ENCODE measurements around the gene CHEK2.

CHEK2 gene

DNA sequence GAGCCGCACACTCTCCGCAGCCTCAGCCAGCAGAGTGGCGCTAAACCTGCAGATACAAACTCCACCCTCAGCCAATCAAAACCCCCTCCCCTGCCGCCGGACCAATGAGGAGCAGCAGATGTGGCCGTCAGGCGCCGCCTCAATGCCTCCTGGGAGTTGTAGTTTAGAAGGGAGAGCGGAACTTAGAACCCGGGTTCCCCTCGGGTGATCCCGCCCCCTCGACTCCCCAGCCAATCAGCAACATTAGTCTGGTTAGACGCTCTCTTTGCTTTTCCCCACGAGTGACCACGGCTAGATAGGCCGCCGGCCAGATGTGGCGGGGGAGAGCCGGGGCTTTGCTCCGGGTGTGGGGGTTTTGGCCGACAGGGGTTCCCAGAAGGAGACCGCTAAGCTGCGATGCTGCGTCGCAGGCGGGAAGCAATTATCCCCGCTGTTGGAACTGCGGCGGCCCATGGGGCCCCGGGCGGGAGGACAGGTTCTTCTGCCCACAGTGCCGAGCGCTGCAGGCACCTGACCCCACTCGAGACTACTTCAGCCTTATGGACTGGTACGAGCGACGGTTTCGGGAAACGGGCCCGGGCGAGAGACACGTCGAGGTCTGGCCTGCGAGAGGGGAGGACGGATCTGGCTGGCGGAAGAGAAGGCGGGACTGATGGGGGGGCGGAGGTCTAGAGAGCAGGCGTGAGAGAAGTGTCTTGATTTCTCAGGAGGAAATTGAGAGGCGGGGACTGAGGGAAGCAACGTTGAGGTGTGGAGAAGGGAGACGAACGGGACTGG, at the start of gene CHEK2, which contains the start of gene HSCB:
CHEK2 (minus strand) TSS at position 36 of the 777 bp plus-strand sequence. CDS start 7,099 bp downstream, outside the sequence.
HSCB (plus strand) TSS at position 255 of the 777 bp plus-strand sequence; CDS start at position 312, 57 bp downstream.
- peak; percentile 99 for DNase-seq (ENCODE audit: low read depth)
- peak within 1 kb of the TSS; percentile 98 for H3K4me3 ChIP-seq (ENCODE audit: low read depth, low read length)
- peak; percentile 14; the same call in 1 of the 2 replicates for TF ChIP-seq MYC (IDR thresholded peaks at IDR 0.05; ENCODE audit: low read depth, low read length)
- TF ChIP-seq, protein P1, sequence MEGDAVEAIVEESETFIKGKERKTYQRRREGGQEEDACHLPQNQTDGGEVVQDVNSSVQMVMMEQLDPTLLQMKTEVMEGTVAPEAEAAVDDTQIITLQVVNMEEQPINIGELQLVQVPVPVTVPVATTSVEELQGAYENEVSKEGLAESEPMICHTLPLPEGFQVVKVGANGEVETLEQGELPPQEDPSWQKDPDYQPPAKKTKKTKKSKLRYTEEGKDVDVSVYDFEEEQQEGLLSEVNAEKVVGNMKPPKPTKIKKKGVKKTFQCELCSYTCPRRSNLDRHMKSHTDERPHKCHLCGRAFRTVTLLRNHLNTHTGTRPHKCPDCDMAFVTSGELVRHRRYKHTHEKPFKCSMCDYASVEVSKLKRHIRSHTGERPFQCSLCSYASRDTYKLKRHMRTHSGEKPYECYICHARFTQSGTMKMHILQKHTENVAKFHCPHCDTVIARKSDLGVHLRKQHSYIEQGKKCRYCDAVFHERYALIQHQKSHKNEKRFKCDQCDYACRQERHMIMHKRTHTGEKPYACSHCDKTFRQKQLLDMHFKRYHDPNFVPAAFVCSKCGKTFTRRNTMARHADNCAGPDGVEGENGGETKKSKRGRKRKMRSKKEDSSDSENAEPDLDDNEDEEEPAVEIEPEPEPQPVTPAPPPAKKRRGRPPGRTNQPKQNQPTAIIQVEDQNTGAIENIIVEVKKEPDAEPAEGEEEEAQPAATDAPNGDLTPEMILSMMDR (IDR thresholded peaks at IDR 0.05; ENCODE audit: low read depth, low read length) = peak; percentile 22
- TF ChIP-seq POLR2A (IDR thresholded peaks at IDR 0.05; ENCODE audit: extremely low read depth, insufficient read length) = peak; percentile 21
- TF ChIP-seq, protein P2, sequence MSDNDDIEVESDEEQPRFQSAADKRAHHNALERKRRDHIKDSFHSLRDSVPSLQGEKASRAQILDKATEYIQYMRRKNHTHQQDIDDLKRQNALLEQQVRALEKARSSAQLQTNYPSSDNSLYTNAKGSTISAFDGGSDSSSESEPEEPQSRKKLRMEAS (IDR thresholded peaks at IDR 0.05; ENCODE audit: low read depth, low read length) = no peak

- no peak for DNase-seq (ENCODE audit: low read depth)
- TF ChIP-seq POLR2A (IDR thresholded peaks at IDR 0.05; ENCODE audit: extremely low read depth, insufficient read length) = no peak
- TF ChIP-seq, protein P1 (IDR thresholded peaks at IDR 0.05; ENCODE audit: low read depth, low read length) = no peak
- TF ChIP-seq, protein P2 (IDR thresholded peaks at IDR 0.05; ENCODE audit: low read depth, low read length) = no peak
- no peak for TF ChIP-seq MYC (IDR thresholded peaks at IDR 0.05; ENCODE audit: low read depth, low read length)
- no peak overlapping the region for H3K4me3 ChIP-seq (ENCODE audit: low read depth, low read length)
These were observed 49.5 kb upstream of the CHEK2 start for GRCh38 chr22:28791124-28791523.

GRCh38 chr22:28788601-28789000, 47.0 kb upstream of the CHEK2 start:
- no peak overlapping the region for H3K4me3 ChIP-seq (ENCODE audit: low read depth, low read length)
- TF ChIP-seq, protein P2 (IDR thresholded peaks at IDR 0.05; ENCODE audit: low read depth, low read length) = no peak
- TF ChIP-seq POLR2A (IDR thresholded peaks at IDR 0.05; ENCODE audit: extremely low read depth, insufficient read length) (no peak), MYC (IDR thresholded peaks at IDR 0.05; ENCODE audit: low read depth, low read length) (no peak)
- no peak for DNase-seq (ENCODE audit: low read depth)

GRCh38 chr22:28783786-28784671, 42.4 kb upstream of the CHEK2 start:
- no peak overlapping the region for H3K4me3 ChIP-seq (ENCODE audit: low read depth, low read length)
- TF ChIP-seq, protein P1 (IDR thresholded peaks at IDR 0.05; ENCODE audit: low read depth, low read length) = no peak
- TF ChIP-seq MYC (IDR thresholded peaks at IDR 0.05; ENCODE audit: low read depth, low read length) (no peak), POLR2A (IDR thresholded peaks at IDR 0.05; ENCODE audit: extremely low read depth, insufficient read length) (no peak)
- TF ChIP-seq, protein P2 (IDR thresholded peaks at IDR 0.05; ENCODE audit: low read depth, low read length) = no peak
- no peak for DNase-seq (ENCODE audit: low read depth)

GRCh38 chr22:28780296-28780695, 38.7 kb upstream of the CHEK2 start:
- TF ChIP-seq, protein P2 (IDR thresholded peaks at IDR 0.05; ENCODE audit: low read depth, low read length) = no peak
- no peak for TF ChIP-seq MYC (IDR thresholded peaks at IDR 0.05; ENCODE audit: low read depth, low read length)
- TF ChIP-seq, protein P1 (IDR thresholded peaks at IDR 0.05; ENCODE audit: low read depth, low read length) = no peak
- no peak for TF ChIP-seq POLR2A (IDR thresholded peaks at IDR 0.05; ENCODE audit: extremely low read depth, insufficient read length)
- H3K4me3 ChIP-seq (ENCODE audit: low read depth, low read length) = no peak overlapping the region
- DNase-seq (ENCODE audit: low read depth) = no peak

Data from NB4 (cell line).